HUES6 (cell line): Measurements from ENCODE around the gene DLL3.

Experiments
- H3K27ac ChIP-seq: 2 replicates; pipeline ENCODE4 v1.7.0; 2013; ENCODE audit warnings: low read depth, mild to moderate bottlenecking, low read length, inconsistent platforms
- H3K27me3 ChIP-seq: 2 replicates; pipeline ENCODE4 v1.6.1; 2013; ENCODE audit warnings: low read length; ENCODE audit not compliant: control insufficient read depth, insufficient read depth
- H3K36me3 ChIP-seq: 2 replicates; pipeline ENCODE4 v1.6.1; 2013; ENCODE audit warnings: low read length; ENCODE audit not compliant: control insufficient read depth, insufficient read depth
- H3K4me1 ChIP-seq: 2 replicates; pipeline ENCODE4 v1.6.1; 2013; ENCODE audit warnings: low read length; ENCODE audit not compliant: control insufficient read depth, insufficient read depth
- H3K4me3 ChIP-seq: 2 replicates; pipeline ENCODE4 v1.5.1; 2013; ENCODE audit warnings: low read depth, low read length
- H3K9ac ChIP-seq: one replicate; pipeline ENCODE4 v1.6.1; 2013; ENCODE audit warnings: mild to moderate bottlenecking, low read length
- H3K9me3 ChIP-seq: 2 replicates; pipeline ENCODE4 v1.6.1; 2013; ENCODE audit warnings: low read depth, low read length; ENCODE audit not compliant: control insufficient read depth, insufficient read depth

Gene DLL3

GRCh38 chr19:39517432-39517831, 18.7 kb downstream of the DLL3 start:
- H3K27me3 ChIP-seq = peaks cover 28% of the 10 kb centered on the region
- peaks cover 9% of the 10 kb centered on the region for H3K4me1 ChIP-seq
- no peak overlapping the region for H3K27ac ChIP-seq
- H3K36me3 ChIP-seq = peaks cover 13% of the 10 kb centered on the region
- H3K9me3 ChIP-seq = no peaks in the 10 kb centered on the region
- no peak overlapping the region for H3K4me3 ChIP-seq
- H3K9ac ChIP-seq = no peak overlapping the region

GRCh38 chr19:39518458-39518857, 19.7 kb downstream of the DLL3 start:
- Histone ChIP-seq H3K27me3 (peaks cover 28% of the 10 kb centered on the region), H3K27ac (no peak overlapping the region; the same call in 1 of the 2 replicates), H3K9ac (peak overlapping the region; percentile 2), H3K9me3 (no peaks in the 10 kb centered on the region), H3K4me1 (peaks cover 9% of the 10 kb centered on the region), H3K36me3 (peaks cover 13% of the 10 kb centered on the region), H3K4me3 (peak overlapping the region; percentile 61)

- Histone ChIP-seq H3K27me3 (peaks cover 23% of the 10 kb centered on the region), H3K4me1 (peaks cover 9% of the 10 kb centered on the region), H3K4me3 (peak overlapping the region; percentile 61), H3K9ac (peak overlapping the region; percentile 2), H3K36me3 (peaks cover 13% of the 10 kb centered on the region), H3K9me3 (no peaks in the 10 kb centered on the region), H3K27ac (no peak overlapping the region; the same call in 1 of the 2 replicates)
Measured at GRCh38 chr19:39518975-39519374, 20.2 kb downstream of the DLL3 start.

- H3K4me1 ChIP-seq = peaks cover 9% of the 10 kb centered on the region
- no peak overlapping the region for H3K27ac ChIP-seq
- no peak overlapping the region for H3K4me3 ChIP-seq
- H3K9me3 ChIP-seq = no peaks in the 10 kb centered on the region
- H3K27me3 ChIP-seq = peaks cover 6% of the 10 kb centered on the region; the same call in 1 of the 2 replicates
- peaks cover 13% of the 10 kb centered on the region for H3K36me3 ChIP-seq
- no peak overlapping the region for H3K9ac ChIP-seq
Measured at GRCh38 chr19:39520541-39521484, 22.1 kb downstream of the DLL3 start.

- Histone ChIP-seq H3K27me3 (no peaks in the 10 kb centered on the region), H3K9ac (no peak overlapping the region), H3K27ac (no peak overlapping the region), H3K4me3 (no peak overlapping the region), H3K36me3 (peaks cover 13% of the 10 kb centered on the region), H3K9me3 (no peaks in the 10 kb centered on the region), H3K4me1 (no peaks in the 10 kb centered on the region)
Measured at GRCh38 chr19:39524495-39524894, 25.7 kb downstream of the DLL3 start.

- Histone ChIP-seq H3K4me3 (no peak overlapping the region), H3K27me3 (no peaks in the 10 kb centered on the region), H3K9me3 (no peaks in the 10 kb centered on the region), H3K9ac (no peak overlapping the region), H3K4me1 (no peaks in the 10 kb centered on the region), H3K27ac (no peak overlapping the region), H3K36me3 (peaks cover 13% of the 10 kb centered on the region)
Measured at GRCh38 chr19:39525205-39525604, 26.5 kb downstream of the DLL3 start.

GRCh38 chr19:39531834-39532232, 33.1 kb downstream of the DLL3 start:
- Histone ChIP-seq H3K4me3 (peak overlapping the region; percentile 79), H3K36me3 (no peaks in the 10 kb centered on the region), H3K9me3 (no peaks in the 10 kb centered on the region), H3K27me3 (no peaks in the 10 kb centered on the region), H3K27ac (no peak overlapping the region), H3K4me1 (peaks cover 4% of the 10 kb centered on the region; the same call in 1 of the 2 replicates), H3K9ac (peak overlapping the region; percentile 69)

- H3K36me3 ChIP-seq = no peaks in the 10 kb centered on the region
- H3K4me3 ChIP-seq = peak within 1 kb of the TSS; percentile 79
- H3K4me1 ChIP-seq = peaks cover 4% of the 10 kb centered on the region; the same call in 1 of the 2 replicates
- H3K9ac ChIP-seq = peak within 1 kb of the TSS; percentile 69
- H3K27ac ChIP-seq = no peak within 1 kb of the TSS
- no peaks in the 10 kb centered on the region for H3K9me3 ChIP-seq
- H3K27me3 ChIP-seq = no peaks in the 10 kb centered on the region
Measured at GRCh38 chr19:39532233-39533002, 33.7 kb downstream of the DLL3 start, which contains the start of gene EID2B. TSS of gene EID2B (minus strand) at chr19:39532852. CDS start at chr19:39532802, 50 bp downstream.

- H3K4me3 ChIP-seq = no peak overlapping the region
- no peak overlapping the region for H3K27ac ChIP-seq
- no peaks in the 10 kb centered on the region for H3K36me3 ChIP-seq
- H3K4me1 ChIP-seq = peaks cover 4% of the 10 kb centered on the region; the same call in 1 of the 2 replicates
- no peak overlapping the region for H3K9ac ChIP-seq
- no peaks in the 10 kb centered on the region for H3K9me3 ChIP-seq
- no peaks in the 10 kb centered on the region for H3K27me3 ChIP-seq
Measured at GRCh38 chr19:39533003-39533512, 34.3 kb downstream of the DLL3 start.

- no peaks in the 10 kb centered on the region for H3K9me3 ChIP-seq
- no peak overlapping the region for H3K9ac ChIP-seq
- H3K4me1 ChIP-seq = peaks cover 6% of the 10 kb centered on the region; the same call in 1 of the 2 replicates
- H3K27me3 ChIP-seq = no peaks in the 10 kb centered on the region
- H3K27ac ChIP-seq = no peak overlapping the region
- H3K36me3 ChIP-seq = no peaks in the 10 kb centered on the region
- no peak overlapping the region for H3K4me3 ChIP-seq
Measured at GRCh38 chr19:39533791-39534190, 35.0 kb downstream of the DLL3 start.
